AG10803 (cell line): ENCODE measurements around the gene IPP.

Experiments
- DNase-seq: peaks from one replicate; pipeline ENCODE4 v3.0.0; 2010; ENCODE audit warnings: low read depth
- H3K4me3 ChIP-seq: 2 replicates; pipeline ENCODE4 v1.5.1; 2011; ENCODE audit warnings: mild to moderate bottlenecking, low read length, control low read depth
- CTCF ChIP-seq: conservative IDR thresholded peaks from 2 replicates; pipeline ENCODE4 v1.5.1; 2011; ENCODE audit warnings: mild to moderate bottlenecking, low read length, control low read depth, inconsistent platforms

Gene IPP

GRCh38 chr1:45687014-45687753 lies 63.3 kb downstream of the IPP start:
- TF ChIP-seq CTCF: no peak
- peak overlapping the region; percentile 98 for H3K4me3 ChIP-seq
- peak; percentile 99 for DNase-seq

DNA sequence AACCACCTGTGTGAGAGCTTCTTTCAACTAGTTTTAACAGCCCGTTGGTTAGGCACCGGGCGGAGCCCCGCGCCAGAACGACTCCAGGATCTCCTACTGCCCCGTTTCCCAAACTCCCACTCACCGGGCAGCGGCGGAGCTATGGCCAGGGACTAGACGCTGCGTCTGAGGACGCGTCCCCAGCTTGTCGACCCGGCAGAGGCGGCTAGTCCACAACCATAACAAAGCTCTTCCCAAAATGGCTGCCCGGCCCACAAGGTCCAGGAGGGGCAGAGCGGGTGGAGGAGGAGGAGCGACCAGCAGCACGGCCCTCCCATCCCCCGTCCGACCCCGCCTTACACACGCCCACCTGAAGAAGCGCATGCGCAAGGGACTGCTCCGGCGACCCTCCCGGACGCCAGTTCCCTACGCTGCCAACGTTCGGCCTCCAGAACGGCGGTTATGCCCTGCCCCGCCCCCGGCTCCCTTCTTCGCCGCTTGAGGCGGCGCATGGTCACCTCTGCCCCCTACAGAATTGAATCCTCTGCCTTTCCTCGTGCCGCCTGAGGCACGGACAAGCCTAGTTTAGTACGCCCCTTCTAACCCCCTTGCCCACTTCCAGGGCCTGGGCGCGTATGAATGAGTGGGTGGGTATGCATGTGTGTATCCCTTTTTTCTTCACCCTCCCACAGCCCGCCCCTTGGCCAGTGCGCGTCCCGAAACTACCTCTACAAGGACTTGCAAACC lies 64.0 kb downstream of the IPP start, which contains the start of gene GPBP1L1:
TSS of gene GPBP1L1 (minus strand) at position 246 of the 726 bp plus-strand sequence. CDS start 27,446 bp downstream, outside the sequence.
- peak; percentile 97 for DNase-seq
- TF ChIP-seq CTCF: no peak
- peak within 1 kb of the TSS; percentile 98 for H3K4me3 ChIP-seq

GRCh38 chr1:45686015-45686287 lies 64.5 kb downstream of the IPP start:
- peak overlapping the region; percentile 98 for H3K4me3 ChIP-seq
- no peak for DNase-seq
- no peak for TF ChIP-seq CTCF

DNA sequence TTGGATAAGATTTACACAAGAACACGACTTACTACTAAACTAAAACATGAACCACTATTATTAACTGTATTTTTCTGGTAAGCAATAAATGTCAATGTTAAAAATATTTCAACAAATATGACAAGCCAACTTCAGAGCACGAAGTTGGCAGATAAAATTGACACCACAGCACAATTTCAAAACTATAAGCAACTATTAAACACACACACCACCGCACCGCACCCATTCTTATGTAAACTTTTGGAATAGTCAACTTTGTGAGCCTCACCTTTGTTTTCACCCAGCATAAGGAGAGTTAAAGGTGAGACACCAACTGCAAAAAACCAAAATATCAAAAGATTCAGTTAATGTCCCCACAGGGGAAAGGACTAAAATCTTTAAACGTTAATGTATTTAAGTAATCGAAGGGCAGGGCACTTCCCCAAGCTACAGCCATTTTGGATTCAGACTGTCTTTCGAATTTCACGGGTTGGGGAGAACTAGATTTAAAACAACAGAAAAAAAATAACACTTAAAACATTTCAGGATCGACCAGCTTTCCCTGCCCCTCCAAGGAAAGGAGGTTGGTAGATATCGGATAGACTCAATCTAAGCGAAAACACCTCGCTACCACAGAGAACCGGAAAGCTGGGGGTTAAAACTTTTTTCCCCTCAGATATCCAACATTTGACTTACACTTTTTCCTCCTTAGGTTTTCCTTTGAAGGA lies 65.0 kb downstream of the IPP start:
- no peak for TF ChIP-seq CTCF
- H3K4me3 ChIP-seq: peak overlapping the region; percentile 98
- no peak for DNase-seq

- no peak for TF ChIP-seq CTCF
- H3K4me3 ChIP-seq: peak overlapping the region; percentile 98
- no peak for DNase-seq
Observed at GRCh38 chr1:45684402-45684801, 66.1 kb downstream of the IPP start.

GRCh38 chr1:45682942-45683341 lies 67.5 kb downstream of the IPP start:
- no peak for DNase-seq
- H3K4me3 ChIP-seq: no peak overlapping the region
- no peak for TF ChIP-seq CTCF
